ENCODE results near the gene PNRC1.

PNRC1 gene

DNA sequence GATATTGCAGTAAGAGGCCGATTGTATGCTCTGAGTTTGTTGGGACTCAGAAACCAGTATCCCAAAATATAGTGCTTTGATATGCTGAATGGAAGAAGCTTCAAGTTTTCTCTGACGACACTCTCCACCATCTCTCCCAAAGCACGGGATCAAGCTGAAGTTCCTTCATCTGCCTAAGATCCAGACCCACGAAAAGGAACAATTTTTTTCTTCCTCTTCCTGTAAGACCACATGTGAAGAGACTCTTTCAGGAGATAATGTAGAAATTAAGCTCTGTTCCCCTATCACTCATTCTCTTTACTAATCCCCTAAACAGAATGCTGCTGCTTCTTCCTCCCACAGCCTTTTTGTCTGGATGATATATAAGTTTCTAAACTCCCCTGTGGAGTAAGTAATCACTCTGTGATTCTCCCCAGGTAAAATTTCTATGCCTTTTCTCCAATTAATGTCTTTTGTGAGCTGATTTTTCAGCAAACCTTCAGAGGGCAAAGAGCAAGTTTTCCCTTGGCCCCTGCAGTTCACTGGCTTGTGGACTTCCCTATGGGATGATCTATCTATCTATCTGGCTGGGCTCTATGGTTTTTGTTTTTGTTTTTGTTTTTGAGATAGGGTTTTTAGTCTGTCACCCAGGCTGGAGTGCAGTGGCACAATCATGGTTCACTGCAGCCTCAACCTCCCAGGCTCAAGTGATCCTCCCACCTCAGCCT lies 13.5 kb upstream of the PNRC1 start:
- Histone ChIP-seq H3K4me2 (ENCODE audit: low read length) (no peak overlapping the region), H2AFZ (ENCODE audit: low read depth, low read length) (no peak overlapping the region)

DNA sequence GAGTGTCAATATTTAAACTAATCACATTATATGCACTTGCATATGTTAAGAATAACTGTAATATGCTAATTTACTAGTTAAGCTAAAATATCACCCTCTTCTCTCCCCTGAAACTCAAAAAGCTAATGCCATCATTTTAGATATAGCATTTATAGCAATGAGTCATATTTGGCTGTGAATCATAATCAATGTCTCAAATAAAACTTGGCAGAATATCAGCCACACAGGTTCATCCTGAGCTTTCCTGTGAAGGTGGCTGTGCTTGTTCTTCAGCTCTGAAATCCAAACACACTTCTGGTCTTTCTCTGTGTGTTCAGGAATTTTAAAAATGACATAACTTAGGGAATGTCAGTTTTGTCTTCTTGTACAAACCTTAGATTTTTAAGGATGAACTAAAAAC lies 12.8 kb upstream of the PNRC1 start:
- Histone ChIP-seq H3K4me1 (ENCODE audit: low read length) (no peaks in the 10 kb centered on the region), H3K27ac (ENCODE audit: low read length) (no peak overlapping the region), H3K27me3 (ENCODE audit: low read depth, low read length) (no peaks in the 10 kb centered on the region), H2AFZ (ENCODE audit: low read depth, low read length) (no peak overlapping the region), H4K20me1 (ENCODE audit: insufficient read depth, low read length) (no peaks in the 10 kb centered on the region), H3K9me3 (ENCODE audit: insufficient read depth, low read length) (no peaks in the 10 kb centered on the region), H3K9ac (ENCODE audit: low read length) (no peak overlapping the region), H3K4me2 (ENCODE audit: low read length) (no peak overlapping the region), H3K36me3 (replicated peaks; ENCODE audit: low read depth, low read length) (no peaks in the 10 kb centered on the region), H3K4me3 (ENCODE audit: low read length) (no peak overlapping the region), H3K79me2 (ENCODE audit: low read length) (no peaks in the 10 kb centered on the region)
- TF ChIP-seq EZH2phosphoT487 (IDR thresholded peaks at IDR 0.05; ENCODE audit: low read depth) (no peak), CTCF (IDR thresholded peaks at IDR 0.05; ENCODE audit: low read depth, low read length) (no peak)

More for the DNA sequence above, 13.5 kb upstream of the PNRC1 start:
- Histone ChIP-seq H3K4me1 (ENCODE audit: low read length) (no peaks in the 10 kb centered on the region), H3K36me3 (replicated peaks; ENCODE audit: low read depth, low read length) (no peaks in the 10 kb centered on the region), H3K9me3 (ENCODE audit: insufficient read depth, low read length) (no peaks in the 10 kb centered on the region), H3K4me3 (ENCODE audit: low read length) (no peak overlapping the region), H4K20me1 (ENCODE audit: insufficient read depth, low read length) (no peaks in the 10 kb centered on the region), H3K27ac (ENCODE audit: low read length) (no peak overlapping the region), H3K79me2 (ENCODE audit: low read length) (no peaks in the 10 kb centered on the region), H3K9ac (ENCODE audit: low read length) (no peak overlapping the region), H3K27me3 (ENCODE audit: low read depth, low read length) (no peaks in the 10 kb centered on the region)
- no peak for TF ChIP-seq EZH2phosphoT487 (IDR thresholded peaks at IDR 0.05; ENCODE audit: low read depth)
- no peak for TF ChIP-seq CTCF (IDR thresholded peaks at IDR 0.05; ENCODE audit: low read depth, low read length)

DNA sequence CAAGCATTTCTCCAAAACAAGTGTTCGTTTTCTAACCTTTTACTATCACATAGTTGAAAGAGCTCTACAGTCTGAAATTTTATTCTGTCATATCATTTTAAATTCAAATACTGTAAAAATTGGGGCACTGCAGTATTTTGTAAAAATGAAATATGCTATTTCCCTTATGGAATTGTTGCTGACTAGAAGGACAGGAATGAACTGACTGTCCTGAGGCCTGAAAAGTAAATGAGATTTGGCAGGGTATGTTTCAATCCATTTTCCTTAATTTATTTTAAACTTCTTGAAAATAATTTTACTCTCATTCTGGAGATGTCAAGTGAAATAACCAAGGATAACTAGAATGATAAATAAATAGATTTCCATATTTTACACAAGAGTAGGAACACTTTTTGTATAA lies 11.9 kb upstream of the PNRC1 start:
- no peaks in the 10 kb centered on the region for H4K20me1 ChIP-seq (ENCODE audit: insufficient read depth, low read length)
- no peak overlapping the region for H3K9ac ChIP-seq (ENCODE audit: low read length)
- H2AFZ ChIP-seq (ENCODE audit: low read depth, low read length), result no peak overlapping the region
- no peaks in the 10 kb centered on the region for H3K79me2 ChIP-seq (ENCODE audit: low read length)
- H3K4me2 ChIP-seq (ENCODE audit: low read length), result no peak overlapping the region
- TF ChIP-seq CTCF (IDR thresholded peaks at IDR 0.05; ENCODE audit: low read depth, low read length), result no peak
- TF ChIP-seq EZH2phosphoT487 (IDR thresholded peaks at IDR 0.05; ENCODE audit: low read depth), result no peak
- H3K27me3 ChIP-seq (ENCODE audit: low read depth, low read length), result no peaks in the 10 kb centered on the region
- no peak overlapping the region for H3K27ac ChIP-seq (ENCODE audit: low read length)
- no peak overlapping the region for H3K4me3 ChIP-seq (ENCODE audit: low read length)
- no peaks in the 10 kb centered on the region for H3K36me3 ChIP-seq (replicated peaks; ENCODE audit: low read depth, low read length)
- H3K4me1 ChIP-seq (ENCODE audit: low read length), result no peaks in the 10 kb centered on the region
- H3K9me3 ChIP-seq (ENCODE audit: insufficient read depth, low read length), result no peaks in the 10 kb centered on the region

- Histone ChIP-seq H2AFZ (ENCODE audit: low read depth, low read length) (no peak overlapping the region), H4K20me1 (ENCODE audit: insufficient read depth, low read length) (no peaks in the 10 kb centered on the region), H3K9me3 (ENCODE audit: insufficient read depth, low read length) (no peaks in the 10 kb centered on the region), H3K27me3 (ENCODE audit: low read depth, low read length) (no peaks in the 10 kb centered on the region), H3K27ac (ENCODE audit: low read length) (no peak overlapping the region), H3K79me2 (ENCODE audit: low read length) (no peaks in the 10 kb centered on the region), H3K4me1 (ENCODE audit: low read length) (no peaks in the 10 kb centered on the region), H3K4me2 (ENCODE audit: low read length) (no peak overlapping the region), H3K9ac (ENCODE audit: low read length) (no peak overlapping the region), H3K36me3 (replicated peaks; ENCODE audit: low read depth, low read length) (no peaks in the 10 kb centered on the region), H3K4me3 (ENCODE audit: low read length) (no peak overlapping the region)
- TF ChIP-seq CTCF (IDR thresholded peaks at IDR 0.05; ENCODE audit: low read depth, low read length), result no peak
- TF ChIP-seq EZH2phosphoT487 (IDR thresholded peaks at IDR 0.05; ENCODE audit: low read depth), result no peak
These were observed 10.9 kb upstream of the PNRC1 start for GRCh38 chr6:89069536-89070163.

Measured in OCI-LY3 (cell line).